HepG2 (cell line): ENCODE data around the gene ZFTA.

Experiments
- ELF1 ChIP-seq: sonication (generic); formaldehyde crosslinking; IDR thresholded peaks from 2 replicates; pipeline ENCODE4 v1.4.0; 2020; ENCODE audit warnings: missing genetic modification reagents
- TEAD3 ChIP-seq: optimal IDR thresholded peaks from 2 replicates; pipeline ENCODE3; 2016; ENCODE audit warnings: borderline replicate concordance
- ZNF274 ChIP-seq: sonication (generic); formaldehyde crosslinking; IDR thresholded peaks from 2 replicates; pipeline ENCODE4 v1.5.1; 2020; ENCODE audit warnings: mild to moderate bottlenecking, missing genetic modification reagents
- TF ChIP-seq, protein P1 (sequence below): sonication (generic); formaldehyde crosslinking; IDR thresholded peaks from 2 replicates; pipeline ENCODE4 v1.5.0; 2020; ENCODE audit warnings: mild to moderate bottlenecking, missing genetic modification reagents, moderate library complexity

DNA sequence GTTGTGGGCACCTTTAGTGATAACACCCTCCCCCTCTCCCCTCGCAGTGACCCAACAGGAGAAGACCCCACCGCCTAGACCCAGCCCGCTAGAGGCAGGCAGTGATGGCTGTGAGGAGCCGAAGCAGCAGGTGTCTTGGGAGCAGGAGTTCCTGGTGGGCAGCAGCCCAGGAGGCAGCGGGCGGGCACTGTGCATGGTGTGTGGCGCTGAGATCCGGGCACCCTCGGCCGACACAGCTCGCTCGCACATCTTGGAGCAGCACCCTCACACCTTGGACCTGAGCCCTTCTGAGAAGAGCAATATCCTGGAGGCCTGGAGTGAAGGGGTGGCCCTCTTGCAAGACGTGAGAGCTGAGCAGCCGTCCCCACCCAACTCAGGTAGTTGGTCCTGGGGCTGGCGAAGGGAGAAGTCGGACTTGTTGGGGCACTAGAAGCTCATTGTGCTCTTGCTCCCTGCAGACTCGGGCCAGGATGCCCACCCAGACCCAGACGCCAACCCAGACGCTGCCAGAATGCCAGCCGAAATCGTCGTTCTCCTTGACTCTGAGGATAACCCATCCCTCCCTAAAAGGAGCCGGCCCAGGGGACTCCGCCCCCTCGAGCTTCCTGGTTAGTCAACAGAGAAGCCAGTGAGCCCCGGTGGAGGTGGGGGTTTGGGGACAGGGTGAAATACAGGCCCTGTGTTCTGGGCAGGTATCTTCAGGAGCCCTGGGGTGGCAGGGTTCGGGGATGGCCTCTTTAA lies 49.4 kb upstream of the ZFTA start:
- TF ChIP-seq, protein P1, sequence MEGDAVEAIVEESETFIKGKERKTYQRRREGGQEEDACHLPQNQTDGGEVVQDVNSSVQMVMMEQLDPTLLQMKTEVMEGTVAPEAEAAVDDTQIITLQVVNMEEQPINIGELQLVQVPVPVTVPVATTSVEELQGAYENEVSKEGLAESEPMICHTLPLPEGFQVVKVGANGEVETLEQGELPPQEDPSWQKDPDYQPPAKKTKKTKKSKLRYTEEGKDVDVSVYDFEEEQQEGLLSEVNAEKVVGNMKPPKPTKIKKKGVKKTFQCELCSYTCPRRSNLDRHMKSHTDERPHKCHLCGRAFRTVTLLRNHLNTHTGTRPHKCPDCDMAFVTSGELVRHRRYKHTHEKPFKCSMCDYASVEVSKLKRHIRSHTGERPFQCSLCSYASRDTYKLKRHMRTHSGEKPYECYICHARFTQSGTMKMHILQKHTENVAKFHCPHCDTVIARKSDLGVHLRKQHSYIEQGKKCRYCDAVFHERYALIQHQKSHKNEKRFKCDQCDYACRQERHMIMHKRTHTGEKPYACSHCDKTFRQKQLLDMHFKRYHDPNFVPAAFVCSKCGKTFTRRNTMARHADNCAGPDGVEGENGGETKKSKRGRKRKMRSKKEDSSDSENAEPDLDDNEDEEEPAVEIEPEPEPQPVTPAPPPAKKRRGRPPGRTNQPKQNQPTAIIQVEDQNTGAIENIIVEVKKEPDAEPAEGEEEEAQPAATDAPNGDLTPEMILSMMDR: no peak
- TF ChIP-seq ZNF274 (CRISPR knock-in tag) (no peak), TEAD3 (CRISPR knock-in tag) (no peak), ELF1 (CRISPR knock-in tag) (no peak)
